GM21423 (cell line): ENCODE results near the gene KIAA1958.
A peak's percentile ranks its signal among the peaks of the same experiment; 100 is the strongest.
"Not testable (repeated sequence)": the region's sequence is repeated elsewhere in the genome, so short reads cannot be mapped to it uniquely, and the experiment has no call there.

Experiments used
- ATAC-seq: cut with Tn5 transposase; IDR thresholded peaks from one replicate; pipeline ENCODE4 v1.9.1; 2021; ENCODE audit warnings: mild to moderate bottlenecking, moderate library complexity; ENCODE audit not compliant: unreplicated experiment

The KIAA1958 gene

DNA sequence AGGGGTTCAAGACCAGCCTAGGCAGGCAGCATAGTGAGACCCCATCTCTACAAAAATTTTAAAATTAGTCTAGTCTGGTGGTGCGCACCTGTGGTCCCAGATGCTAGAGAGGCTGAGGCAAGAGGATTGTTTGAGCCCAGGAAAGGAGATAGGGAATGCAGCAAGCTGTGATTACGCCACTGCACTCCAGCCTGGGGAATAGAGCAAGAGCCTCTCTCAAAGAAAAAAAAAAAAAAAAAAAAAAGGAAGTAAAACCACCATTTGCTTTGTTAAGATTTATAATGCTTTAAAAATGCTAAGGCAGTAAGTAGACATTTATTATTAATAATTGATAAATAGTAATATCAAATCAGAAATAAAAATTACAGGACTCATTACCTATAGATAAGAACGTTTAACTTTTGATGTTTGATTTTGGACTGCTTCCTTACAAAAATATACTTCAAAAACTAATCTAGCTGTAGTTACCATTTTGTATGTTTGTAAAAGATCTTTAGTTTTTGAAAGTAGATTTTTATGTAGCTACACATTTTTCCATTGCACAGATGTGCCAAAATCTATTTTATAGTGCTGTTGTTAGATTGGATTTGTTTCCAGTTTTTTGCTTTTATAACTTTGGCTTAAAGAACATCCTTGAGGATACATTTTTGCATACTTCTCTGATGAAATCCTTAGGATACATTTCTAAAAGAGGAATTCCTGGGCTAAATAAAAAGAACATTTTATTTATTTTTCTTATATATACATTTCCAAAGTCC lies 144.9 kb downstream of the KIAA1958 start:
- ATAC-seq: no peak

DNA sequence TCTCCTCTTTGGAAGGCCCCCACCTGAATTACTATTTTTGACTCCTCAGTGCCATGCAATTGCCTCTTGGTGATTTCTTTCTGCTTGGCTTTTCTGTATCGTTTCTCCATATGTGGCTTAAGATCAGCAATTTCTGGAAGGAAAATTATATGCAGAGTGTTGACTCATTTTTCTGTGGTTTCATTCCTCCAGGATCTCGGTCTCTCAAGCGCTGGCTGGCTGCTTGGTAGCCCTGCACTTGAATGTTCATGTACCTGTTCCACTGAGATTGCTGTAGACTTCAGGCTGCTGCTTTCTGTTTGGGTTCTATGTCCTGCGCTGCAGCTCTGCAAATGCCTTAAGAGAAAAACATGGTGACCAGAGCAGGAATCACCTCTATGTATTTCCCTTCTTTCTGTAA lies 153.7 kb downstream of the KIAA1958 start:
- no peak for ATAC-seq

DNA sequence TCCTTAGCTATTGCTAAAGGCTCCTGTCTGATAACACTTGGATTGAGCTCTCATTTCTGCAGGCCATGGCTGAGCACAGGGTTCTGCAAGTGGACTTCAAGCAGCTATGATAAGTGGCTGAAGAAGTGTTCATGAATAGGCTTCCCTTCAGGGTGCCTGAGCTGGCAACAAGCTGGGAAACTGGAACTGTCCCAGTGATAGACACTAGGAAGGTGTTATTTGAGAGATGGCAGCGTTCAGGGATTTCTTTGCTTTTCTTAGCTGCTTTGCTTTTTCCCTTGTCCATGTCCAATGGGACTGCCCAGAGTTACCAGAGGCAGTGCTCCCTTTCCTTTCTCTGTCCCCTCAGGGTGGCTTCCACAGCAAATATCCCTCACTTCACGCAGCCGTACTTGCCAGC lies 155.5 kb downstream of the KIAA1958 start:
- ATAC-seq: no peak

DNA sequence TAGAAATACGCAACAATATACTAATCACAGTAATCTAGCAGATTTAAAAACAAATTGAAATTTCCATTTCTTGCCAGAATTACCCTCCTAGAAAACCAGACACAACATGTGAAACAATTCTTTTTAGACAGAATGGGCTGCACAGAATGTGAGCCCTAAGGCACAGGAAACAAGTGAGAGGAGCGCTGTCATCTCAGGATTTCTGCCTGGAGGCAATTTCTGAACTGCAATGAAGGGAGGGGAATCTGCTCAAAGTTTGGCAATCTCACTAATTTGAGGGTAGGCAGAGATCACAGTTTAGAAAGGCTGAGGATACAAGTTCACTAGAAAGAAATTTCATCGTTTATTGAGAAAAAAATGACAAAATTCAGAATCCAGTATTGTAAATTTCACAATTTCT lies 161.0 kb downstream of the KIAA1958 start:
- no peak for ATAC-seq

DNA sequence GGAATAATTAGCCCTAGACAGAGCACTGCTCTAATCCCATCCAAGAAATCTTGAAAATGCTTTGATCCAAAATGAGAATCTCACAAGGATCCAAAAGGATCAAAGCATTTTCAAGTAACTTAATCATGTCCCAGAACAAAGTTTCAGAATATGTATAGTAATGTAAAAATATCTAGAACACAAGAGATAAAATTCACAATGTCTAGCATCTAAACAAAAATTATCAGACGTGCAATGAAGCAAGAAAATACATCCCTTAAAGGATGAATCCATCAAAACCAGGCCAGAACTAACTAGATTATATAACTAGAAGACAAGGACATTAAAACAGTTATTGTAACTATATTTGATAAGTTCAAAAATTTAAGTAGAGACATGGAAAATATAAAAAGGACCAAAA lies 162.0 kb downstream of the KIAA1958 start:
- ATAC-seq: no peak

DNA sequence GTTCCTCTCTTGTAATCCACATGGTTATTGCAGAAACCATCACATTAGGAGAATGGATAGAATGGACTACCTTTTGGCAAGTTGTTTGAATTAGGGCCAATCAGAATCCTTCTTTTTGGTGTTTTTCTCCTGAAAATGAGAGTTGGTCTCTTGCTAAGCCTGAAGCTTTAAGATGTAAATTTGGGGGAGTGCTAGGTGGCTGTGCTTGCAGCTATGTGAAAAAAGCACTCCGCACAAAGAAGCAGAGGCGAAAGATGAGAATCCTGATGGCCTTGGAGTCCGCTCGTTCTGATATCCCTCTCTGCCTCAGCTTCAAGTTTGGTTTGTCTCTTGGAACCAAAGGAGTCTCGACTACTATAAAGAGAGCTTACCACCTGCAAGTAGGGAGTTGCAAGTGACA lies 167.7 kb downstream of the KIAA1958 start:
- no peak for ATAC-seq

DNA sequence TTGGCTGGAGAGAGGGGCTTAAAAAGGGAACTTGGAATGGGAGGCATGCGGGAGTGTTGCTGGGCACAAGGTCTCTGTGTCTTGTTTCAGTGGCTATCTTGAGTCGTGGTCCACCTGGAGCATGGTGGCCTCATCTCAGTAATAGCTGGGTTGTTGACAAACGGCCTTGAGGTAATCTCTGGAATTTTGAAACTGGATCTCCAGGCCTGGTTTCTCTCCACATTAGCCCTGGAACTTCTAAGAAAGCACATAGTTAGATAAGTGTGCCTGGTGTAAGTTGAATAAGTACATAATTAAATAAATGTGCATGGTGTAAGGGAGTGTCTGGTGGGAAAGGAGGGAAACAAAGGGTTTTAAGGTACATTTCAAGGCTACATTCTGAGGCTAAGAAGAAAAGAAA lies 169.0 kb downstream of the KIAA1958 start:
- no peak for ATAC-seq

DNA sequence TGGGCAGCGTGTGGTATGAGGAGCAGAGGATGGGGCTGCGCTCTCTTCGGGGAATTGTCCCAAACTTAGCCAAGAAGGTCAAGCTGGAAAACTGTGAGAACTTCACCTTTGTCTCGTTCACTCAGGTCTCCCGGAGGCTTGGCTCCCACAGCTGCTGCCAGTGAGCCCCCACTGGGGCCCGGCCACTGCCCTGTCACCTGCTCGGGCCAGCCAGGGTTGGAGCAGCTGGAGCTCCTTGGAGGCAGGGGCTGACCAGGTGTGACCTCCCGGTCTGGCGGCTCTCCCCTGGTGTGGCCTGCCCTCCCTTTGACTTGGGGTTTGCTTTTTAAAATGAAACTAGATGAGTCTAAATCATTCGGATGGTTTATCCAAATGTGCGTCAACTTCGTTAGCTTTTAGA lies 173.3 kb downstream of the KIAA1958 start:
- no peak for ATAC-seq

DNA sequence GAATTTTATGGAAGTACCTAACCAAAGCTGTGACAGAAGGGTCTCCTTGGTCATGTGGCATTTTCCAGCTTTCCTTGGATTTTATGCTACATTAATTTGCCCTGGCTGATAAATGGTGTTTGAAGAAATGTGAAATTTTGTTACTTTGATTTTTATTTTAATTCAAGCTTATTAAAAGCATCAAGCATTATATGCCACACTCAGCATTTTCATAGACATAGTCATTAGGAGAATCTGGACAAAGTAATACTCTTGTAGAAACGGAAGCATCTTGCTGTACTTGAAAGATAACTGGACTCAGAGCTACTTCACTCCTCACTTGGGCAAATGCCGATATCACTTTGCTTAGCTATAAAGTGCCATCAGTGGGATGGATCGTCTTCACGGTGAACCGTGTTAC lies 177.1 kb downstream of the KIAA1958 start:
- ATAC-seq: no peak

DNA sequence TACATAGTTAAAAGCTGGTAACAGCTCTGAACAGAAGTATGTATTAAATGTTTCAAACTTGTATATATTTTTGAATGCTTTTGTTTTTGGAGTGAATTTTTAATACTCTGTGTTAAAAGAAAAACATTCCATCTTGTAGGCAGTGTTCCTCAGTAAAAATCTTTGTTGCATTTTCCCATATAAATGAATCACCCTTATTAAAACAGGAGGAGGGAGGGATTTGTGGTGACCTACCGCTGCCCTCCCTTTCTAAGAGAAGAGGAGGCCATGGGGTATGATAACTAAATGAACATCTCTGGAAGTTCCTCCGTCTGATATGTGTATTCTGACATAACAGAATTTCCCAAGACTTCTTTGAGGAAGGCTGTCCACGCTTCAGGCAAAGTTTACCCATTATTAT lies 177.9 kb downstream of the KIAA1958 start:
- ATAC-seq: no peak

DNA sequence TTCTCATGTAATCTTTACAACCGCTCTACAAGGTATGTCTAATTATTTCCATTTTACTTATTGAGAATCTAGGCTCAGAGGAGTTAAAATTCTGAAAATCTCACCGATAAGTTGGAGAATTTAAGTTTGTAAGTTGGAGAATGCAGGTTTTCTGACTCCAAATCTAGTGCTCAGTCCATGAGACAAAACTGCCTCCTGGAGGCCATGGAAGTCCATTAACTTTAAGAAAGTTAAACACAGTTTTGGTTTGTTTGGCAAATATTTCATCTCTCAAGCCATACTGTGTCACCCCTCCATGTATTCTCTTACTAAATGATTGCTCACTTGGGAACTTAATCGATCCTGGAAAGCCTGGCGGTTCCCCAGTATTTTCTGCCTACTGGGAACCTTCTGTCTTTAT lies 178.7 kb downstream of the KIAA1958 start:
- no peak for ATAC-seq

DNA sequence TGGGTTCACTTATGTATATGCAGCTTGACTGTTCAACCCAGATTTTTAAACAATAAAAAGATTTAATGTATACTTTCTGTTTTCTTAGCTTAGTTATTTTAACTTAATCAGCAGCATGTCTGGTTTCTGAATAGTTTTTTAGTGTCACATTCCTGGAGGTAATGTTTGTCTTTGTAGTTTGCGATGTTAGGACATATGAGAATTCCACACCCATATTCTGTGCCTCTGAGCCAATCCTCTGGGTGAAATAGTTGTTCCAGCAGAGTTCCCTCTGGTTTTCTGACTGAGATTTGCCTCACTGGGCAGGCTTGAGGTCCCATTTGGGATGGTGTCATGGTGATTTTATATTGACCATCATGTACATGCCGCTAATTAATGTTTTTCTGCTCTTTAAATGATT lies 182.7 kb downstream of the KIAA1958 start:
- no peak for ATAC-seq

DNA sequence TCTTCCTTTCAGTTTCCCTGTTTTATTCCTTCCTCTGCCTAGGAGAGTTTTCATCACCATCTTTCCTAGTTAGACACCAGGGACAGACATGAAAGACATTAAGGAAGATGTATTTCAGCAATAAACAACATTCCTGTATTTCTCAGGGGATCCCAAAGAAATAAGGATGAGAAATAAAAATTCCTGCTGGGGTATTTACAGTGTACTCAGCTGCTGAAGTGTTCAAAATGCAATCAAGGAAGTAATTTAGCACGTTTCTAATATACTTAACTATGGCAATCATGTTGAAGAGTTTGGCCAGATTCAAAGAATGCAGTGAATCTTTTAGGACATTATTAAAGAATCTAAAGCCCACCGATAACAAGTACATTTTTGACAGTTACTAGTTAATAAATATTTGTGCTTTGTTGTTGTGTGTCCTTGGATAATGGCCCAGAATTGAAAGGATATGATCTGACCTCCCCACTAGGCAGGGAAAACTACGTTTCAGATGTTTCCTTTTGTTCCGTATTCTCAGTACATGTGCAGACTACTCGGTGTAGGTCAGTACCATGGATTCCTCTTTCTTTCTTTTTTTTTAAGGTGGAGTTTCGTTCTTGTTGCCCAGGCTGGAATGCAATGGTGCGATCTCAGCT lies 184.5 kb downstream of the KIAA1958 start:
- ATAC-seq: no peak

DNA sequence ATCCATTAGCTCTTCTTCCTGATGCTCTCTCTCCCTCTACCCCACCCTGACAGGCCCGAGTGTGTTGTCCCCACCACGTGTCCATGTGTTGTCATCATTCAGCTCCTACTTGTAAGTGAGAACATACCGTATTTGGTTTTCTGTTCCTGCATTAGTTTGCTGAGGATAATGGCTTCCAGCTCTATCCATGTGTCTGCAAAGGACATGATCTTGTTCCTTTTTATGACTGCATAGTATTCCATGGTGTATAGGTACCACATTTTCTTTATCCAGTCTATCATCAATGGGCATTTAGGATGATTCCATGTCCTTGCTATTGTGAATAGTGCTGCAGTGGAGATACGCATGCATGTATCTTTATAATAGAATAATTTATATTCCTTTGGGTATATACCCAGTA lies 186.6 kb downstream of the KIAA1958 start:
- not testable (repeated sequence) for ATAC-seq

DNA sequence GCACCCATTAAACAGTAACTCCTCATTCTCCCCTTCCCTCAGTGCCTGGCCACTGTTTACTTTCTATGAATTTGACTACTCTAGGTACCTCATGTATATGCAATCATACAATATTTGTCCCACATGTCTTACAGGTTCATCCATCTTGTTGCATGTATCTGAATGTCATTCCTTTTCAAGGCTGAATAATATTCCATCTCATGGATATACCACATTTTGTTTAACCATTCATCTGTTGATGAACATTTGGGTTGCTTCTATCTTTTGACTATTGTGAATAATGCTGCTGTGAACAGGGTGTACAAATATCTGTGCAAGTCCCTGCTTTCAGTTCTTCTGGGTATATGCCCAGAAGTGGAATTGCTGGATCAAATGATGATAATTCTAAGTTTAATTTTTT lies 190.4 kb downstream of the KIAA1958 start:
- no peak for ATAC-seq

DNA sequence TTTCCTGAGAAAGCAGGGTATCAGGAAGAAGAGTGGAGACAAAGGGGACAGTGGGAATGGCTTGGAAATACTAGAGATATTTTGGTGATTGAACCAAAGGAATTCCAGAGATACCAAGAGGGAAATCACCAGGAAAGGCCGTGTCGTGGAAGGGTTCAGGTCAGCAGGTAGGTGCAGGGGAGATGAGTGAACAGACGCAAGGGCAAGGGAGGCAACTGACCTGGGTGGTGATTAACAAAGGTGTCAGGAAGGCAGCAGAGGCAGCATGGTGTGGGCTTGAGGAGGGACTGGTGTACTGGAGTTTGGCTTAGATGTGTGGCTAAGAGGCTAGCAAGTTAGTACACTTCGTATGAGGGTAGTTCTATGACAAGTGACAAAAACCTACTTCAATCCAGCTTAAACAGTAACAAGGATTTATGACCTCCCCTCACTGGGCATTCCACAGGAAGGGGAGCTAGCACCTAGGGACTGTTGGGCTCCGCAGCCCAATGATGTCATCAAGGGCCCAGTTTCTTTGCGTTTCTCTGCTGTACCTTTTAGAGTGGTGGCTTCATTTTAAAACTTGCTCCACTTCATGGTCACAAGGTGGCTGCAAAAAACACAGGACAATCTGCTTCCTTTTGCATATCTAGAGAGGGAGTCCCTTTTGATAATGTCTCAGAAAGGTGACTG lies 194.2 kb downstream of the KIAA1958 start:
- ATAC-seq: no peak

DNA sequence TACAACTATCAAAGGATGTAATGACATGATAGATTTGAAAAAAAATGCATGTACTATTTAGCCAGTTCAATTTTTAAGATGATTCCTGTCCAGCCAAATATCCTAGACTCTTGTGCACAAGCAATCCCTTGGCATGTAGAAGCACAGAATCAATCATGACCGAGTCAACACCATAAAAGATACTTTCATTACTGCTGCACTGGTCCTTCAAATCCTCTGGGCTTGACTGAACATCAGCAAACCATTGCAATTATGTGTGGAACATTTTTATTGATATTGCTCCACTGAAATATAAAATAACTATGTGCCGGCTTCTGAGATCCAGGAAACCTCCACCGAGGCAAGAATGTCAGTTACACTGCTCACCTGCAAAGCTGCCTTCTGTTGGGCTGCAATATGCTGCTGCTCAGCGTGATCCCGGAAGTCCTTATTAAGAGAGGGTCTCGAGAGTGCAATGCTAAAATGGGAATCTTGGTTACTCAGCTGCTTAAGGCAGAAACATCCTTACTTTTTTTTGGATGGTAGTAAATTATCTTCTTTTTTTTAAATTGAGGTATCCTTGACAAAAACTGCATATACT lies 202.6 kb downstream of the KIAA1958 start:
- ATAC-seq: no peak

DNA sequence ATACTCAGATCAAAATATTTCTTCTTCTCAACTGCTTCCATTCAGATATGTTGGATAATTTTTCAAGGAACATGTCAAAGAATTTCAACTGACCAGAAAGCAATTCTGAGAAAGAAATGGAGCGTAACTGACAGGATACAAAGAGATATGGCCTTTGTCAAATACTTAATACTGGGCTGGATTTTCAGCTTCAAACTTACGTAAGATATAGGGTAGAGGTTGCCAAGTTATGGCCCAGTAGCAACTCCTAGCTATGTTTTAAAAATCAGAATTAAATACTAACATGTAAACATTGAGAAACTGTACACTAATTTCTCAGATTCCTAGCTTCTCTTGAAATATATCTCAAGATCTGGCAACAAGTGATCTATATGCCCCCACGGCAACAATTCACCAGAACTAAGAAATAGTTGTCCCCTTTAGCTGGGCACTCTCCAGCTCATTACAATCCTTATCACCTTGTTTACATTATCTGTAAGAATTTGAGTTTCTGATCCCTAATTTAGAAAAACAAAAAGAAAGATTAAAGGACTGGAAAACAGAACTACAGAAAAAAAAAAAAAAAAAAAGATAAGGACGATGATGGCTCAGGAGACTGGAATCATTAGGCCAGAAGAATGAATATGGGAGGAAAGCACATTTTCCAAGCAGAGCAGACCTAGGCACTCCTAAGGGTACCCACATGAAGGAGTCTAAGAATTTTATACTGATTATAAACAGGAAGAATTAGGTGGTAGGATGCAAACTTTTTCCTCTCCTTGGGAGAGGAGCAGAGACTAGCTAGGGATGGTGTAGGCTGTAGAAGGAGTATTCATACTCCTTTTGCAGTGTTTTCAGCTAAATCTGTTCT lies 208.3 kb downstream of the KIAA1958 start:
- ATAC-seq: no peak

DNA sequence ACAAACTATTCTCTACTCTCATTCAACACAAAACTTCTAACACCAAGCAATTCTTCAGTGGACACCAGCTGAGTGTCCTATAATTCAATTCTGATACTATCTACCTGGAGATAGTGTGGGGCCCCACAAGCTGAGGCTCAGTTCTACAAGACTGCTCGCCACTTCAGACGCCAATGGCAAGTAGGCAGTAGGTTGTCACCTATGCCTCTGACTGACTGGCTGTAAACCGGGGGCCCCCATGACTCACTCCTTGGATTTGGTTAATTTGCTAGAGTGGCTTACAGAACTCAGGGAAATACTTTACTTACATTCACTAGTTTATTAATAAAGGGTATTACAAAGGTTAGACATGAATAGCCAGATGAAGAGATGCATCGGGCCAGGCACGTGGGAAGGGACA lies 209.8 kb downstream of the KIAA1958 start:
- no peak for ATAC-seq

DNA sequence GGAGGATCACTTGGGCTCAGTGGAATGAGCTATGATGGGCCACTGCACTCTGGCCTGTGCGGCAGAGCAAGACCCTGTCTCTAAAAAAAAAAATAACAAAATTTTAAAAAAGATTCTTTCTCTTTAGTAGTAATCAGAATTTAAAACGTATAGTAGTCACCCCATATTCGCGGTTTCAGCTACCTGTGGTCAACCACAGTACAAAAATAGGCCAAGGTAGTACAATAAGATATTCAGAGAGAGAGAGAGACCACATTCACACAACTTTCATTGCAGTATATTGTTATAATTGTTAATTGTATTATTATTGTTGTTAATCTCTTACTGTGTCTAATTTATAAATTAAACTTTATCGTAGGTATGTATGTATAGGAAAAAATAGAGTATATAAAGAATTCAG lies 212.6 kb downstream of the KIAA1958 start:
- peak; percentile 83 for ATAC-seq

DNA sequence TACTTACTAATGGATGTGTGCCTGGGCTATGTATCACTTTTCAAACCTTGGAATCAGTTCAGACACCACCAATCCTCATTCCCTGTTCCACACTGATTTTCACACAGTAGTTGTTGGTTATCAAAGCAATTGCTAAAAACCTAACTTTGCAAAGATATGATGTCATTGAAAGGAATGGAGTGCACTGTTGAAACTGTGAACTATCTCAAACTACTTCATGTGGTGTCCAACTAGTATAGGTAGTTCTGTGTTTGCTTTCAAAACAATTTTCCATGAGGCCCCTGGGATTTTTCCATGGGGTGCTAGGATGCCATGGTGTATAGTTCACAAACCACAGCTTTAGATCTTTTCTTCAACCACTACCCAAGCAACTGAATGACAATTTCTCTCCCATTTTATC lies 213.5 kb downstream of the KIAA1958 start:
- ATAC-seq: no peak
